GM12865 (cell line): ENCODE measurements around the gene ABCA2.
"Not testable (repeated sequence)": the region's sequence is repeated elsewhere in the genome, so short reads cannot be mapped to it uniquely, and the experiment has no call there.

Source experiments
- DNase-seq: peaks from one replicate; pipeline ENCODE4 v3.0.0; 2010; ENCODE audit warnings: low read depth
- H3K4me3 ChIP-seq: 2 replicates; pipeline ENCODE4 v1.5.1; 2011; ENCODE audit warnings: mild to moderate bottlenecking, low read depth, low read length, control low read depth
- TF ChIP-seq, protein P1 (sequence below): IDR thresholded peaks from 2 replicates; pipeline ENCODE4 v1.5.1; 2011; ENCODE audit warnings: low read length, control low read depth, low read depth, inconsistent platforms; ENCODE audit not compliant: insufficient read depth; ENCODE audit errors: missing control alignments

The ABCA2 gene

GRCh38 chr9:137007108-137007815 is 20.8 kb downstream of the ABCA2 start:
- DNase-seq, result no peak
- TF ChIP-seq, protein P1, sequence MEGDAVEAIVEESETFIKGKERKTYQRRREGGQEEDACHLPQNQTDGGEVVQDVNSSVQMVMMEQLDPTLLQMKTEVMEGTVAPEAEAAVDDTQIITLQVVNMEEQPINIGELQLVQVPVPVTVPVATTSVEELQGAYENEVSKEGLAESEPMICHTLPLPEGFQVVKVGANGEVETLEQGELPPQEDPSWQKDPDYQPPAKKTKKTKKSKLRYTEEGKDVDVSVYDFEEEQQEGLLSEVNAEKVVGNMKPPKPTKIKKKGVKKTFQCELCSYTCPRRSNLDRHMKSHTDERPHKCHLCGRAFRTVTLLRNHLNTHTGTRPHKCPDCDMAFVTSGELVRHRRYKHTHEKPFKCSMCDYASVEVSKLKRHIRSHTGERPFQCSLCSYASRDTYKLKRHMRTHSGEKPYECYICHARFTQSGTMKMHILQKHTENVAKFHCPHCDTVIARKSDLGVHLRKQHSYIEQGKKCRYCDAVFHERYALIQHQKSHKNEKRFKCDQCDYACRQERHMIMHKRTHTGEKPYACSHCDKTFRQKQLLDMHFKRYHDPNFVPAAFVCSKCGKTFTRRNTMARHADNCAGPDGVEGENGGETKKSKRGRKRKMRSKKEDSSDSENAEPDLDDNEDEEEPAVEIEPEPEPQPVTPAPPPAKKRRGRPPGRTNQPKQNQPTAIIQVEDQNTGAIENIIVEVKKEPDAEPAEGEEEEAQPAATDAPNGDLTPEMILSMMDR, result no peak
- no peak overlapping the region for H3K4me3 ChIP-seq

DNA sequence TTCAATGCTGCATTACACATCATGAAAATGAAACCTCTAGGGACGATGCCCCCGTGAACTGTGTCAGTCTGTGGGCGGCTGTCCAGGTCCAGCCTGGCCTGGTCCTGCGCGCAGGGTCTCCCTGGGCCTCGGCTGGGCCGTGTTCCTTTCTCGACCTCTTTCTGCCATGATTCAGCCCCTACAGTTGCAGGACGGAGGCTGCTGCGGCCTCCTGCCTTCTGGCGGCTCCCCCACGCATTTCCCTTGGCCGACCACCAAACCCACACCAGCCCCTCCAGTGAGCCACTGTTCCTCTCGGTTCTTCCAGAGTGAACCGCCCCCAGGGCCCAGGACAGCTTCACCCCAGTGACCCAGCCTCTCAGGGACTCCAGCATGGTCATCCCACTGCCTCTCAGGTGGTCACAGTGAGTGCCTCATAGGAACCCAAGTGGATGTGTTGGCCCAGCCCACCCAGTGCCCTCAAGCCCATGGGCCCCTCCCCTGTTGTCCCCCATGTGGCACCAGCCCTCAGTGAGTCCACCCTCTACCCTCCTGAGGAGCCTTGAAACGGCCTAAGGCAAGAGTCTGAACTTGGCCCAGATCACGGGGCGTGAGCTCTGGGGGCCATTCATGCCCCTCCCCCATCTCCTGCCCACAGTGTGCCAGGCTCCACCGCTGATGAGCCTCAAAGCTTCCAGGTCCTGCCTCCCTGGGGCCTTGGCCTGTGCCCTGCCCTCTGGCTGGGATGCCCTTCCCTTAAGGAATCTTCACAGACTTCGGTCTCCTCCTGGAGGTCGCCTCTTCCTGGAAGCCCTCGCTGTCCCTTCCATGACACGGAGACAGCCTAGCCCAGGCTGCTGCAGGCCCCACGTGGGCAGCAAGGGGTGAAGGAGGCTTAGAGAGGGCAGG is 21.7 kb downstream of the ABCA2 start:
- DNase-seq, result no peak
- no peak overlapping the region for H3K4me3 ChIP-seq
- TF ChIP-seq, protein P1, result no peak

DNA sequence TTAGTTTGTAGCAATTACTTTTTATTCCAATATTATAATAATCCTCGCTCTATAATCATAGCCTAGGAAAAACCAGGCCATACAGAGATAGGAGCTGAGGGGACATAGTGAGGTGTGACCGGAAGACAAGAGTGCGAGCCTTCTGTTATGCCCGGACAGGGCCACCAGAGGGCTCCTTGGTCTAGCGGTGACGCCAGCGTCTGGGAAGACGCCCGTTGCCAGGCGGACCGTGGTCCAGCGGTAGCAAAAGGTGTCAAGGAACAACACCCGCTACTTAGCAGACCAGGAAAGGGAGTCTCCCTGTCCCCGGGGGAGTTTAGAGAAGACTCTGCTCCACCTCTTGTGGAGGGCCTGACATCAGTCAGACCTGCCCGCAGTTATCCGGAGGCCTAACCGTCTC is 23.8 kb downstream of the ABCA2 start:
- not testable (repeated sequence) for H3K4me3 ChIP-seq, DNase-seq
- TF ChIP-seq, protein P1, result peak; percentile 24

GRCh38 chr9:137002646-137003041 is 25.4 kb downstream of the ABCA2 start:
- no peak overlapping the region for H3K4me3 ChIP-seq
- no peak for DNase-seq
- TF ChIP-seq, protein P1, result no peak

DNA sequence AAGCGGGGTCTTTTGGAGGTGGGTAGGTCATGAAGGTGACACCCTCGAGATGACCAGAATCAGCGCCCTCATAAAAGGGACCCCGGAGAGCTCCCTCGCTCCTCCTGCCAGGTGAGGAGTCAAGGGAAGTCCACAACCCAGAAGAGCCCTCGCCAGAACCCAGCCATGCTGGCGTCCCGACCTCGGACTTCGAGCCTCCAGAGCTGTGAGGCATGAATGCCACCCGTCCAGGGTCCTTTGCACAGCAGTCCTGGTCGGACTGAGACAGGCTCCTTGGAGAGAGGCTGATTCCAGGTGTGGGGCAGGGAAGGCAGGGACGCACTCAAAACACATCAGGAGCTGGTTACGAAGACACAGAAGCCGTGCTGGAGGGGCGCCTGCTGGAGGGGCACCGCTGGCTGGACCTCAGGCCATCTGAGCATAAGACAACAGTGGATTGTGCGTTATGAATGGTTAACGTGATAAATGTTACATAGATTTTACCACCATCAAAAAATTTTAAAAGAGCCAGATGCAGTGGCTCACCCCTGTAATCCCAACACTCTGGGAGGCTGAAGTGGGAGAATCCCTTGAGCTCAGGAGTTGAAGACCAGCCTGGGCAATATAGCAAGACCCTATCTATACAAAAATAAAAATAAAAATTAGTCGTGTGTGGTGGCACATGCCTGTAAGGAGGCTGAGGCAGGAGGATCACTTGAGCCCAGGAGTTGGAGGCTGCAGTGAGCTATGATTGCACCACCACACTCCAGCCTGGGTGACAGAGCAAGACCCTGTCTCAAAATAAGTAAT is 26.0 kb downstream of the ABCA2 start:
- H3K4me3 ChIP-seq, result no peak overlapping the region
- TF ChIP-seq, protein P1, result no peak
- DNase-seq, result no peak

GRCh38 chr9:137000177-137000930 is 27.7 kb downstream of the ABCA2 start:
- H3K4me3 ChIP-seq, result 0 out of 2 replicates have a peak overlapping the region, but pooled peaks have one; percentile 20
- peak; percentile 89 for DNase-seq
- TF ChIP-seq, protein P1, result no peak
